IMR-90 (cell line): Measurements from ENCODE around the gene CAMTA1. TPM values are rescaled to one million over a fixed set of nuclear protein-coding genes. Genes with fewer than 3 reads are reported as not detected.

Source experiments
- ATAC-seq: fragments of 200-7000 bp; cut with Tn5 transposase; 2 replicates; pipeline ENCODE4 v1.9.1; 2020; ENCODE audit warnings: low read depth, mild to moderate bottlenecking, moderate library complexity
- BruUV-seq: library from RNA; stranded (reverse); fragments of 400-500 nt; replicated peaks from 2 replicates; lab custom pipeline; 2021; lab: Mats Ljungman, UMichigan
- CTCF ChIA-PET: fragments of 300-600 bp; formaldehyde crosslinking; extraction: SDS; loops from one replicate; lab custom pipeline; 2021; ENCODE audit warnings: antibody characterized with exemption; lab: Yijun Ruan, JAX
- POLR2A ChIA-PET: fragments of 300-600 bp; sonication (Branson Sonifier 250); formaldehyde crosslinking; loops from one replicate; lab custom pipeline; 2022; ENCODE audit warnings: antibody characterized with exemption; ENCODE audit not compliant: unreplicated experiment; lab: Charles Lee
- DNase-seq: peaks from one replicate; pipeline ENCODE4 v3.0.0; 2013
- H2AFZ ChIP-seq: replicated peaks from 2 replicates; pipeline ENCODE3; 2013; ENCODE audit warnings: low read length, mild to moderate bottlenecking; ENCODE audit not compliant: poor library complexity
- H2AK5ac ChIP-seq: 2 replicates; pipeline ENCODE4 v1.6.1; 2013; ENCODE audit warnings: low read depth, low read length, inconsistent platforms
- H2AK9ac ChIP-seq: replicated peaks from 2 replicates; pipeline ENCODE3; 2013; ENCODE audit warnings: mild to moderate bottlenecking, low read depth, low read length, moderate library complexity; ENCODE audit not compliant: poor library complexity
- H2BK120ac ChIP-seq: 2 replicates; pipeline ENCODE4 v1.6.1; 2013; ENCODE audit warnings: low read depth, low read length, inconsistent platforms
- H2BK15ac ChIP-seq: 3 replicates; pipeline ENCODE4 v1.6.1; 2013; ENCODE audit warnings: low read depth, low read length, inconsistent platforms
- H2BK20ac ChIP-seq: 2 replicates; pipeline ENCODE4 v1.6.1; 2013; ENCODE audit warnings: low read depth, mild to moderate bottlenecking, inconsistent platforms, low read length, moderate library complexity
- H2BK5ac ChIP-seq: 2 replicates; pipeline ENCODE4 v1.6.1; 2013; ENCODE audit warnings: mild to moderate bottlenecking, low read depth, low read length, inconsistent platforms; ENCODE audit not compliant: poor library complexity, severe bottlenecking
- H3K14ac ChIP-seq: replicated peaks from 2 replicates; pipeline ENCODE4 v1.6.1; 2013; ENCODE audit warnings: low read depth, low read length, inconsistent platforms
- H3K18ac ChIP-seq: 2 replicates; pipeline ENCODE4 v1.6.1; 2013; ENCODE audit warnings: low read depth, low read length, control low read depth
- H3K23ac ChIP-seq: 2 replicates; pipeline ENCODE4 v1.6.1; 2013; ENCODE audit warnings: low read depth, low read length, inconsistent platforms
- H3K27ac ChIP-seq: 2 replicates; pipeline ENCODE4 v1.5.1; 2013; ENCODE audit warnings: mild to moderate bottlenecking, control low read depth, low read length; ENCODE audit not compliant: insufficient read depth
- H3K27me3 ChIP-seq: 2 replicates; pipeline ENCODE4 v1.6.1; 2013; ENCODE audit warnings: low read length; ENCODE audit not compliant: control insufficient read depth, insufficient read depth
- H3K36me3 ChIP-seq: 2 replicates; pipeline ENCODE4 v1.6.1; 2013; ENCODE audit warnings: low read length, mixed read lengths; ENCODE audit not compliant: control insufficient read depth, insufficient read depth
- H3K4ac ChIP-seq: 2 replicates; pipeline ENCODE4 v1.6.1; 2013; ENCODE audit warnings: low read depth, low read length, inconsistent platforms
- H3K4me1 ChIP-seq: 2 replicates; pipeline ENCODE4 v1.6.1; 2013; ENCODE audit warnings: low read length, mixed read lengths; ENCODE audit not compliant: control insufficient read depth, insufficient read depth
- H3K4me2 ChIP-seq: 2 replicates; pipeline ENCODE4 v1.6.1; 2013; ENCODE audit warnings: low read depth, mild to moderate bottlenecking, control low read depth, low read length, moderate library complexity
- H3K4me3 ChIP-seq: 2 replicates; pipeline ENCODE4 v1.5.1; 2013; ENCODE audit warnings: low read depth, mild to moderate bottlenecking, control low read depth, low read length, moderate library complexity; ENCODE audit not compliant: insufficient read depth
- H3K56ac ChIP-seq: 2 replicates; pipeline ENCODE4 v1.6.1; 2013; ENCODE audit warnings: low read length, inconsistent platforms; ENCODE audit not compliant: insufficient read depth; ENCODE audit errors: extremely low read depth
- H3K79me1 ChIP-seq, 2 experiments: 2 replicates each; pipeline ENCODE4 v1.6.1; 2013; ENCODE audit warnings: low read length in 2 of 2, inconsistent platforms in 1 of 2, low read depth in 1 of 2
- H3K9ac ChIP-seq: 2 replicates; pipeline ENCODE4 v1.6.1; 2013; ENCODE audit warnings: low read depth, low read length, control low read depth
- H3K9me1 ChIP-seq: 2 replicates; pipeline ENCODE4 v1.6.1; 2013; ENCODE audit warnings: low read length, inconsistent platforms; ENCODE audit not compliant: insufficient read depth
- H3K9me3 ChIP-seq: 2 replicates; pipeline ENCODE4 v1.6.1; 2013; ENCODE audit warnings: low read length; ENCODE audit not compliant: control insufficient read depth, insufficient read depth
- H4K20me1 ChIP-seq: 2 replicates; pipeline ENCODE4 v1.6.1; 2013; ENCODE audit warnings: low read length, inconsistent platforms; ENCODE audit not compliant: insufficient read depth
- H4K5ac ChIP-seq: 2 replicates; pipeline ENCODE4 v1.6.1; 2013; ENCODE audit warnings: mild to moderate bottlenecking, low read depth, low read length, control low read depth
- H4K8ac ChIP-seq, 2 experiments: 2 replicates each; pipeline ENCODE4 v1.6.1; 2013; ENCODE audit warnings: low read depth in 2 of 2, low read length in 2 of 2, control low read depth in 1 of 2, inconsistent platforms in 1 of 2
- H4K91ac ChIP-seq: 2 replicates; pipeline ENCODE4 v1.6.1; 2013; ENCODE audit warnings: low read depth, low read length, inconsistent platforms; ENCODE audit not compliant: insufficient read depth
- CHD1 ChIP-seq: IDR thresholded peaks from 2 replicates; pipeline ENCODE4 v1.6.1; 2012; ENCODE audit warnings: low read depth, low read length, improper control_type of control experiment
- FOS ChIP-seq: fragments of 150-350 bp; IDR thresholded peaks from 2 replicates; pipeline ENCODE4 v1.6.1; 2016; ENCODE audit warnings: low read depth, low read length
- MAFK ChIP-seq: IDR thresholded peaks from 2 replicates; pipeline ENCODE4 v1.6.1; 2012; ENCODE audit warnings: low read depth, low read length, improper control_type of control experiment
- MAZ ChIP-seq: IDR thresholded peaks from 2 replicates; pipeline ENCODE4 v1.6.1; 2012; ENCODE audit warnings: low read depth, mild to moderate bottlenecking, low read length, improper control_type of control experiment, moderate library complexity, borderline replicate concordance
- MXI1 ChIP-seq: IDR thresholded peaks from 2 replicates; pipeline ENCODE4 v1.6.1; 2012; ENCODE audit warnings: low read depth, mild to moderate bottlenecking, low read length, moderate library complexity, borderline replicate concordance
- NFE2L2 ChIP-seq: fragments of 150-350 bp; IDR thresholded peaks from 2 replicates; pipeline ENCODE4 v1.6.1; 2016; ENCODE audit warnings: low read depth, mild to moderate bottlenecking, low read length
- POLR2A ChIP-seq: IDR thresholded peaks from 2 replicates; pipeline ENCODE4 v1.6.1; 2012; ENCODE audit warnings: mild to moderate bottlenecking, low read depth, low read length
- RCOR1 ChIP-seq: IDR thresholded peaks from 2 replicates; pipeline ENCODE4 v1.6.1; 2012; ENCODE audit warnings: mild to moderate bottlenecking, low read length, improper control_type of control experiment; ENCODE audit not compliant: insufficient replicate concordance
- WGBS, 2 experiments: methylation state at CpG; one replicate each; pipeline versions ENCODE4 v1.1.5 to v1.1.7; 2013; ENCODE audit warnings: missing lambda C conversion rate in 2 of 2; ENCODE audit not compliant: insufficient read length in 1 of 2; ENCODE audit errors: extremely low coverage in 2 of 2; 5-methylcytosine and 5-hydroxymethylcytosine counted together
- dilution Hi-C: fragments of 300-500 bp; cut with HindIII; formaldehyde crosslinking; loops from one replicate; pipeline ENCODE4 v1.14.3; 2018; ENCODE audit warnings: low sequenced_read_pairs; ENCODE audit not compliant: unreplicated experiment
- in situ Hi-C: fragments of 300-500 bp; cut with MboI; formaldehyde crosslinking; loops from 3 replicates; pipeline ENCODE4 v1.14.3; 2019; ENCODE audit warnings: low sequenced_read_pairs, inconsistent platforms, mixed read lengths
- intact Hi-C: fragments of 100-400 bp; cut with micrococcal nuclease; formaldehyde crosslinking; loops from 2 replicates; pipeline ENCODE4 v1.10.0; 2022
- polyA plus RNA-seq, 3 experiments: library from polyadenylated mRNA; depleted of rRNA; stranded (reverse); fragments of >200 nt; gene quantifications; 2 replicates each; pipeline ENCODE4 v1.2.3, GENCODE V29; 2012; ENCODE audit warnings: low replicate concordance in 1 of 3
- total RNA-seq: library from RNA; depleted of rRNA; stranded (reverse); fragments of >200 nt; gene quantifications from 2 replicates; pipeline ENCODE4 v1.2.3, GENCODE V29; 2012
- TF ChIP-seq, protein P1 (sequence below): fragments of 150-350 bp; IDR thresholded peaks from 2 replicates; pipeline ENCODE4 v1.6.1; 2016; ENCODE audit warnings: low read depth, mild to moderate bottlenecking, low read length, moderate library complexity, borderline replicate concordance
- TF ChIP-seq, protein P2 (sequence below): conservative IDR thresholded peaks from 2 replicates; pipeline ENCODE4 v1.5.1; 2012; ENCODE audit warnings: mild to moderate bottlenecking, low read depth, low read length, improper control_type of control experiment

Gene CAMTA1
- total and polyA plus RNA-seq, 2 of the 4 experiments (the other 2 are of a cell fraction): 35.5 to 74.3 TPM

DNA sequence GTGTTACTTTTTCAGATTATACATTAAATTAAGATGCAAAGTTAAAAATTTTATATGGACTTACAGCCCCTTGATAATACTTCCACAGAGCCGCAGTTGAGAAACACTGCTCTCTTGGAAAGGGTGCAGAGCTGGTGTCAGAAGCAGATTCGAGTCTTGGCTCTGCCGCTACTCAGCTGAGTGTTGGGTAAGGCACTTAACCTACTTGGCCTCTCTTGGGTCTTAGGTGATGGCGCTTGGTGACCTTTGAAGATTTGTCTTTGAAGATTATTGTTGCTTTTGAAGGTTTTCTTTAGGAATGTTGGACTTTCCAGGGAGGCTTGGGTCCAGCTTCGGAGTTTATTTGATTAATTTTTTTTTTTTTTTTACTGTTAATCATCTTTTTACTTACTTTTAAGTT, 48.5 kb downstream of the CAMTA1 start:
- H2AK9ac ChIP-seq: no peak overlapping the region
- no peak overlapping the region for H3K23ac ChIP-seq
- no peak overlapping the region for H4K8ac ChIP-seq
- H3K79me1 ChIP-seq: peaks cover 16 to 50% of the 10 kb centered on the region in 2 experiments; a peak in 3 of 4 replicates
- WGBS, 2 experiments: no CpG with 5 or more reads among the region's 5 CpGs
- no peak overlapping the region for H3K4ac ChIP-seq
- no peak overlapping the region for H2BK20ac ChIP-seq
- H4K91ac ChIP-seq: no peak overlapping the region
- no peak overlapping the region for H2BK5ac ChIP-seq
- H3K4me2 ChIP-seq: no peak overlapping the region
- H3K27me3 ChIP-seq: no peaks in the 10 kb centered on the region
- no peak overlapping the region for H3K27ac ChIP-seq
- H3K4me3 ChIP-seq: no peak overlapping the region
- peaks cover 3% of the 10 kb centered on the region for H3K9me1 ChIP-seq
- no peak overlapping the region for H2BK15ac ChIP-seq
- H3K36me3 ChIP-seq: peaks cover 10% of the 10 kb centered on the region
- no peak overlapping the region for H2BK120ac ChIP-seq
- no peak overlapping the region for H4K5ac ChIP-seq
- in situ Hi-C loops (no loop called here), intact Hi-C loops (loop anchor here (5.0 kb wide), 1 partner anchor 33 kb away; no protein-coding TSS in a partner anchor), dilution Hi-C loops (no loop called here)
- H3K9me3 ChIP-seq: no peaks in the 10 kb centered on the region
- no peak overlapping the region for H3K9ac ChIP-seq
- no peak overlapping the region for H3K18ac ChIP-seq
- DNase-seq: no peak
- ChIA-PET POLR2A (no interaction called here), CTCF (no interaction called here)
- peaks cover 3% of the 10 kb centered on the region; the same call in 1 of the 2 replicates for H4K20me1 ChIP-seq
- no peak overlapping the region for H2AK5ac ChIP-seq
- H3K14ac ChIP-seq: no peak overlapping the region
- no peaks in the 10 kb centered on the region; the same call in 1 of the 2 replicates for H3K4me1 ChIP-seq
- TF ChIP-seq MXI1 (no peak), MAFK (no peak), POLR2A (no peak), MAZ (no peak), NFE2L2 (no peak), FOS (no peak), RCOR1 (no peak), CHD1 (no peak)
- TF ChIP-seq, protein P1, sequence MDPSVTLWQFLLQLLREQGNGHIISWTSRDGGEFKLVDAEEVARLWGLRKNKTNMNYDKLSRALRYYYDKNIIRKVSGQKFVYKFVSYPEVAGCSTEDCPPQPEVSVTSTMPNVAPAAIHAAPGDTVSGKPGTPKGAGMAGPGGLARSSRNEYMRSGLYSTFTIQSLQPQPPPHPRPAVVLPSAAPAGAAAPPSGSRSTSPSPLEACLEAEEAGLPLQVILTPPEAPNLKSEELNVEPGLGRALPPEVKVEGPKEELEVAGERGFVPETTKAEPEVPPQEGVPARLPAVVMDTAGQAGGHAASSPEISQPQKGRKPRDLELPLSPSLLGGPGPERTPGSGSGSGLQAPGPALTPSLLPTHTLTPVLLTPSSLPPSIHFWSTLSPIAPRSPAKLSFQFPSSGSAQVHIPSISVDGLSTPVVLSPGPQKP: no peak
- TF ChIP-seq, protein P2, sequence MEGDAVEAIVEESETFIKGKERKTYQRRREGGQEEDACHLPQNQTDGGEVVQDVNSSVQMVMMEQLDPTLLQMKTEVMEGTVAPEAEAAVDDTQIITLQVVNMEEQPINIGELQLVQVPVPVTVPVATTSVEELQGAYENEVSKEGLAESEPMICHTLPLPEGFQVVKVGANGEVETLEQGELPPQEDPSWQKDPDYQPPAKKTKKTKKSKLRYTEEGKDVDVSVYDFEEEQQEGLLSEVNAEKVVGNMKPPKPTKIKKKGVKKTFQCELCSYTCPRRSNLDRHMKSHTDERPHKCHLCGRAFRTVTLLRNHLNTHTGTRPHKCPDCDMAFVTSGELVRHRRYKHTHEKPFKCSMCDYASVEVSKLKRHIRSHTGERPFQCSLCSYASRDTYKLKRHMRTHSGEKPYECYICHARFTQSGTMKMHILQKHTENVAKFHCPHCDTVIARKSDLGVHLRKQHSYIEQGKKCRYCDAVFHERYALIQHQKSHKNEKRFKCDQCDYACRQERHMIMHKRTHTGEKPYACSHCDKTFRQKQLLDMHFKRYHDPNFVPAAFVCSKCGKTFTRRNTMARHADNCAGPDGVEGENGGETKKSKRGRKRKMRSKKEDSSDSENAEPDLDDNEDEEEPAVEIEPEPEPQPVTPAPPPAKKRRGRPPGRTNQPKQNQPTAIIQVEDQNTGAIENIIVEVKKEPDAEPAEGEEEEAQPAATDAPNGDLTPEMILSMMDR: no peak
- no TSS peak for BruUV-seq
- no peak overlapping the region for H2AFZ ChIP-seq
- no peak for ATAC-seq
- H3K56ac ChIP-seq: no peak overlapping the region
